H54 (cell line): ENCODE data around the gene ARID4A.
A peak's percentile ranks its signal among the peaks of the same experiment; 100 is the strongest.
"Not testable (repeated sequence)": the region's sequence is repeated elsewhere in the genome, so short reads cannot be mapped to it uniquely, and the experiment has no call there.

Experiments
- DNase-seq: peaks from one replicate; pipeline ENCODE4 v3.0.0; 2011; ENCODE audit warnings: low spot score, mixed read lengths; ENCODE audit not compliant: insufficient read length
- FAIRE-seq: peaks from 3 replicates; lab custom pipeline; 2011; peaks lifted over from hg19 to GRCh38; lab: Jason Lieb, UNC
- POLR2A ChIP-seq: IDR thresholded peaks from 2 replicates; pipeline ENCODE4 v1.6.1; 2011; ENCODE audit warnings: low read depth, mild to moderate bottlenecking, low read length

Gene ARID4A, protein sequence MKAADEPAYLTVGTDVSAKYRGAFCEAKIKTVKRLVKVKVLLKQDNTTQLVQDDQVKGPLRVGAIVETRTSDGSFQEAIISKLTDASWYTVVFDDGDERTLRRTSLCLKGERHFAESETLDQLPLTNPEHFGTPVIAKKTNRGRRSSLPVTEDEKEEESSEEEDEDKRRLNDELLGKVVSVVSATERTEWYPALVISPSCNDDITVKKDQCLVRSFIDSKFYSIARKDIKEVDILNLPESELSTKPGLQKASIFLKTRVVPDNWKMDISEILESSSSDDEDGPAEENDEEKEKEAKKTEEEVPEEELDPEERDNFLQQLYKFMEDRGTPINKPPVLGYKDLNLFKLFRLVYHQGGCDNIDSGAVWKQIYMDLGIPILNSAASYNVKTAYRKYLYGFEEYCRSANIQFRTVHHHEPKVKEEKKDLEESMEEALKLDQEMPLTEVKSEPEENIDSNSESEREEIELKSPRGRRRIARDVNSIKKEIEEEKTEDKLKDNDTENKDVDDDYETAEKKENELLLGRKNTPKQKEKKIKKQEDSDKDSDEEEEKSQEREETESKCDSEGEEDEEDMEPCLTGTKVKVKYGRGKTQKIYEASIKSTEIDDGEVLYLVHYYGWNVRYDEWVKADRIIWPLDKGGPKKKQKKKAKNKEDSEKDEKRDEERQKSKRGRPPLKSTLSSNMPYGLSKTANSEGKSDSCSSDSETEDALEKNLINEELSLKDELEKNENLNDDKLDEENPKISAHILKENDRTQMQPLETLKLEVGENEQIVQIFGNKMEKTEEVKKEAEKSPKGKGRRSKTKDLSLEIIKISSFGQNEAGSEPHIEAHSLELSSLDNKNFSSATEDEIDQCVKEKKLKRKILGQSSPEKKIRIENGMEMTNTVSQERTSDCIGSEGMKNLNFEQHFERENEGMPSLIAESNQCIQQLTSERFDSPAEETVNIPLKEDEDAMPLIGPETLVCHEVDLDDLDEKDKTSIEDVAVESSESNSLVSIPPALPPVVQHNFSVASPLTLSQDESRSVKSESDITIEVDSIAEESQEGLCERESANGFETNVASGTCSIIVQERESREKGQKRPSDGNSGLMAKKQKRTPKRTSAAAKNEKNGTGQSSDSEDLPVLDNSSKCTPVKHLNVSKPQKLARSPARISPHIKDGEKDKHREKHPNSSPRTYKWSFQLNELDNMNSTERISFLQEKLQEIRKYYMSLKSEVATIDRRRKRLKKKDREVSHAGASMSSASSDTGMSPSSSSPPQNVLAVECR

DNA sequence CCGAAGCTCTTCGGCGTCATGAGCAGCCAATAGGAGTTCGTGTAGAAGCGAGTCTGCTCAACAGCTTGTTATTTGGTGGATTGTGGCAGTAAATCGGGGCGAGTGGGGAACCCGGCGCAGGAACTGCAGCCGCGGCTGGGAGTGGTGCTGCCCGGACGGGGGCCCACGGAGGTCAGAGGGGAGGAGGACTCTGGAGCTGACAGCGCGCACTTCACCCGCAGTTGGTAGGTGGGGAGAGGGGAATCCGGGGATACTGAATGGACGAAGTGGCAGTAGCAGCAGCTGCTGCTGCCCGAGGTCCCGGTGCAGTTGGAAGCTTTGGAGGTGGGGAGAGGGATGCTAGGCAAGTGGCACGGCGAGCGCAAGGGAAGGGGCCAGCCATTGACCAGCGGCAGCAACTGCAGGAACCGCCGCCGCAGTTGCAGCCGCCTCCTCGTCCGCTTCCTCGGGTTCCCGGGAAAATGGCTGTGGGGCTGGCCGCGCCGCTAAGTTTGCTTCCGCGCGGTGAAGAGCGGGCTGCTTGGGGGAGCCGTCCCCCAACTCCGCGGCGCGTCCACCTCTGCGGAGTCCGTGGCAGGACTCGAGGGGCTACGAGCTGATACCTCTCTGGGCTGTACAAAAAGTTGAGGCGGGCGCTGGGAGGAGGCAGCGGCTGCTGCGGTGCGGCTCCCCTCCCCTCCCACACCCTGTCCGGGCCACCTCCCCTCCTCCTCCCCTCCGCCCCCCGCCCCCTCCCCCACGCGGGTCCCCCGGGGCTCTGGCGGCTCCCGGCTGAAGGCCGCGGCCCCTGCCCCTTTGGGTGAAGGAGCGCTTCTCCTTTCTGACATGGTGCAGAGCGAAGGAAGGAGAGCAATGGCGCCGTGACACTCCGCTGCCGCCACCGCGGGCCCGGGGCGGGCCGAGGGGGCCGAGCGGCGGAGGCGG is at the start of gene ARID4A:
Gene ARID4A (plus strand): TSS at position 79 of the 924 bp plus-strand sequence. CDS start 1,300 bp downstream, outside the sequence.
- DNase-seq = no peak
- TF ChIP-seq POLR2A = peak; percentile 63; the same call in 1 of the 2 replicates
- FAIRE-seq = no peak

DNA sequence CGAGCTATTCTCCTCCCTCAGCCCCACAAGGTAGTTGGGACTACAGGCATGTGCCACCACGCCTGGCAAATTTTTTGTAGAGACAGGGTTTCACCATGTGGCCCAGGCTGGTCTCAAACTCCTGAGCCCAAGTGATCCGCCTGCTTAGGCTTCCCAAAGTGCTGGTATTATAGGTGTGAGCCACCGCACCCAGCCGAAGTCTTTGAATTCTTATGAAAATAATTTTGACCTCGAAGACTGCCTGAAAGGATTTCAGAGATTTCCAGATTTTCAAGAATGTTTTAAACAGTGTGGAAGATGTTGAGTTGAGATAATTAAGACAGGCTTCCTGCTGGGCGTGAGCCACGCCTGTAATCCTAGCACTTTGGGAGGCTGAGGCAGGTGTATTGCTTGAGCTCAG is 48.7 kb upstream of the ARID4A start:
- no peak for FAIRE-seq
- TF ChIP-seq POLR2A = no peak
- no peak for DNase-seq

DNA sequence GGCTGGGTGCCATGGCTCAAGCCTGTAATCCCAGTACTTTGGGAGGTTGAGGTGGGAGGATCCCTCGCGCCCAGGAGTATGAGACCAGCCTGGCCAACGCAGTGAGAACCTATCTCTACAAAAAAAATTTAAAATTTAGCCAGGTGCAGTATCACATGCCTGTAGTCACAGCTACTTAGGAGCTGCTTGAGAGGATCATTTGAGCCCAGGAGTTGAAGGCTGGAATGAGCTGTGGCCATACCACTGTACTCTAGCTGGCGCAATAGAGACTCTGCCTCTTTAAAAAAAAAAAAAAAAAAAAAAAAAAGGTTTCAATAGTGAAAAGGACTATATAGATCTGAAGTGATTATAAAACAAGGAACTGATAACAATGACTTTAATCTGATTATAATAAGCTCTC is 40.2 kb upstream of the ARID4A start:
- TF ChIP-seq POLR2A = no peak
- FAIRE-seq = no peak

DNA sequence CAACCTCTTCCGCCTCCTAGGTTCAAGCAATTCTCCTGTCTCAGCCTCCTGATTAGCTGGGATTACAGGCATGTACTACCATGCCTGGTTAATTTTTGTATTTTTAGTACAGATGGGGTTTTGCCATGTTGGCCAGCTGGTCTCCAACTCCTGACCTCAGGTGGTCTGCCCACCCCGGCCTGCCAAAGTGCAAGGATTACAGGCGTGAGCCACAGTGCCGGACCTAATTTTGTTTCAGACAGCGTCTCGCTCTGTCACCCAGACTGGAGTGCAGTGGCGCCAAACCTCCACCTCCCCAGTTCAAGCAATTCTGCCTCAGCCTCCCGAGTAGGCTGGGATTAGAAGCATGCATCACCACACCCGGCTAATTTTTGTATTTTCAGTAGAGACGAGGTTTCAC is 36.4 kb upstream of the ARID4A start:
- not testable (repeated sequence) for FAIRE-seq

More for the DNA sequence above, 40.2 kb upstream of the ARID4A start:
- no peak for DNase-seq

DNA sequence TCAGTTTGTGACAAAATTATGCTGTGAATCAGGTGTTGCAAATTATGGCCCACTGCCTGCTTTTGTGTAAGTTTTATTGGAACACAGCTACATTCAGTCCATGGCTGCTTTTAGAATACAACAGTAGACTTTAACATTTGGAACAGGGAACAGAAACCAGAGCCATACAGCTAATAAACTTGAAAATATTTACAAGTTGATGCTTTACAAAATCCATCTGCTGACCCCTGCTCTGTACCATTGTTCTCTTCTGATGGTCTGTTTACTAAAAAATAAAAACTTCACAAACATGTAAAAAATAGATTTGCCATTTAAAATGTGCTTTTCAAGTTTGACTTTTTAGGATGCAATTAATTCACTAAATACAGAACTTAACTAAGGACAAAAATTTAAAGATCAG is 33.0 kb upstream of the ARID4A start:
- FAIRE-seq (no peak), DNase-seq (no peak)
- no peak for TF ChIP-seq POLR2A

More for the DNA sequence above, 36.4 kb upstream of the ARID4A start:
- DNase-seq = not testable (repeated sequence)

DNA sequence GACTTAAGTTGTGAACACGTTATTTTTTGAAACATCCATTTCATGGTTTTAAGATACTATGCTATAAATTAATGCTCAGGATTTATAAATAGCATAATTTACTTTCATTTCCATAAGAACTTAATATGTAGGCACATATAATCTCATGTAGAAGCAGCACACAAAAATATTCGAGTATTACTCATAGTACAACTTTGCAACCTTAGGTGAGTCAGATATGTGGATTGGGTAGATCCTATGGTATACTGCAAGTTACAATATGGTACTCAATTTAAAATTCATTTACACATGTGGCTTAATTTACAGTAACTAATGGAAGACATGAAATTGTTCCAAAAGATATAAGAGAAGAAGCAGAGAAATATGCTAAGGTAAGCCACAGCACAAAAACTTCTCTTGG is 27.7 kb upstream of the ARID4A start:
- no peak for FAIRE-seq
- no peak for DNase-seq
- TF ChIP-seq POLR2A = no peak

DNA sequence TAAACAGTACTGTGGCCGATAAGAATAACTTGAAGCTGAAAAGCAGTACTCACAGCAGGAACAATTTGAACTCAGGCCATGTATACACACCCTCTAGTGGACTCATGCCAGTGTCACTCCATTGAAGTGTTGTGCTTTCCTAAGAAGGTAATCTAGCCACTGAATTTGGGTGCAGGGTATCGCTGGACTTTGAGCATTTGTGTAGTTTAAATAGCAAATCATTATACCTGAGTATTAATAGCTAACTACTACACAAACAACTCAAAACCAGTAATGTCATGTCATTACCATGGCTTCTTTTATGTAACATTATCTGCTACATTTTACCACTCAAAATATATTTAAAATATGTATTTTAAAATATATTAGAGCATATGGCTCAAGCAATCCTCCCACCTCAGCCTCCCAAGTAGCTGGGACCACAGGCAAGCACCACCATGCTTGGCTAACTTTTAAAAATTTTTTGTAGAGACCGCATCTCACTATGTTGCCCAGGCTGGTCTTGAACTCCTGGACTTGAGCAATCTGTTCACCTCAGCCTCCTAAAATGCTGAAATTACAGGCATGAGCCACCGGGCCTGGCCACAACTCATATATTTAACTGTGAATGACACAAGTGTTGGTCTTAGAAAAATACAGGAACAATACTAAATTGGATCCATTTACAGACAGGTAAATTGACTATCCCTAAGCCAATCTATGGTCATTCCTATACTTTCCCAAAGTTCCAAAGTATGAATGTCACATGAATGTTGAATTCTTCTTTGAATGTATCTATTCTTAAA is 25.6 kb upstream of the ARID4A start:
- TF ChIP-seq POLR2A = no peak
- DNase-seq = no peak
- FAIRE-seq = no peak

DNA sequence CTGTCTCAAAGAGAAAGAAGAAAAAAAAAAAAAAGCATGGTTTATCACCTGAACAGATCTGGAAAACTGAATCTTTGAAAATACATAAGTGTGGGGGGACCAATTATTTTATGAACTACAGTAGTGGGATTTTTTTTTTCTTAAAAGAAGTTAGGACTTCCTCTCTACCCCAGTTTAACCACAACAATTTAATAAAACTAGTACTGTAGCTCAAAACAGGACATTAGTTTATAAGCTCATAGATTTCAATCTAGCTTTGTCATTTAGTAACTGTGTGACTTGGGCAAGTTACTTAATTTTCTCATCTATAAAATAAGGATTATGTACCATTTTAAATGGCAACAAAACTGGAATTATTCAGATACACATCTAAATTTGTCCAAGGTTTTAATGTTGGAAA is 23.5 kb upstream of the ARID4A start:
- DNase-seq = no peak
- no peak for TF ChIP-seq POLR2A
- FAIRE-seq = no peak

DNA sequence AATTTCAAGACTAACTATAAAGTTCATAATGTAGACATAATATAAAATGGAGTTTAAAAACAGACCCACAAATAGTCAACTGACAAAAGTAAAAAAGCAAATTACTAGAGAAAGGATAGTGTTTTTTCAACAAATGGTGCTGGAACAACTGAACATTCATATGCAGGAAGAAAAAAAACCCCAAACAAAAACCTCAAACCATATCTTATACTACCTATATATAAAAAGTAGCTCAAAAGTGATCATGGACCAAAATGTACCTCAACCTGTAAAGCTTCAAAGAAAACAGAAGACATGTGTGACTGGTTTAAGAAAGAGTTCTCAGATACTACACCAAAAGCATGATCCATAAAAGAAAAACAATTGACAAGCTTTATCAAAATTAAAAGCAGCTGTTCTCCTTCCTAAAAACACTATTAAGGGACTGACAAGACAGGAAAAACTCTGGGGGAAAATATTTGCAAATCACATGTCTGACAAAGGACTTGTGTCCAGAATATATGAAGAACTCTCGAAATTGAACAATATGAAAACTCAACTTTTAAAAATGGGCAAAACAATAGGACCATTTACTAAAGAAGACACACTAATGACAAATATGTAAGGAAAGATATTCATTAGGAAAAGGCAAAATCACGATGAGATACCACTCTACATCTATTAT is 22.7 kb upstream of the ARID4A start:
- FAIRE-seq (no peak), DNase-seq (no peak)
- no peak for TF ChIP-seq POLR2A

DNA sequence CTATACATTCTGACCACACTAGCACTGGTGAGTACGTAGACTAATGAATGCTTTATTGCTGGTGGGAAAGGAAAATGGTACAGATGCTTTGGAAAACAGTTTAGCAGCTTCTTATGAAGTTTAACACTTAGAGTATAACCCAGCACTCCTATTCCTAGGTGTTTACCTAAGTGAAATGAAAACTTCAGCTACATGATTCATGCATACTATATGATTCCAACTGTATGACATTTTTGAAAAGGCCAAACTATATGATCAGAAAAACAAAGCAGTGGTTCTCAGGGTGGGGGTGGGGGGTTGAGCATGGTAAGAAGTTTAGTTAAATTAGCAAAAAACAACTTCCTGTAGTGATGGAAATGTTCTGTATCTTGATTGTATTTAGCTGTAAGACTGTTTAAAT is 22.1 kb upstream of the ARID4A start:
- no peak for TF ChIP-seq POLR2A
- FAIRE-seq = no peak
- DNase-seq = no peak

DNA sequence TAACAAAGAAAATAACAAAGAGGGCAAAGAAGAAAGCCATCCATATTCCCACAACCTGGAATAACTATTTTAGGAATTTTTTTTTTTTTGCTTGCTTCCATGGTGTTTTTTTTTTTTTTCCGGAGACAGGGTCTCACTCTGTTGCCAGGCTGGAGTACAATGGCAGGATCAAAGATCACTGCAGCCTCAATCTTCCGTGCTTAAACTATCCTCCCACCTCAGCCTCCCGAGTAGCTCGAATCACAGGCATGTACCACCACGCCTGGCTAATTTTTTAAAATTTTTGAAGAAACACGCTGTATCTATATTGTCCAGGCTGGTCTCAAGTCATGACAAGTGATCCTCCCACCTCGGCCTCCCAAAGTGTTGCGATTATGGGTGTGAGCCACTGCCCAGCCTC is 20.2 kb upstream of the ARID4A start:
- DNase-seq (no peak), FAIRE-seq (no peak)
- no peak for TF ChIP-seq POLR2A
